GM10266 (cell line): ENCODE data around the gene SLC44A5.
"Not testable (repeated sequence)": the region's sequence is repeated elsewhere in the genome, so short reads cannot be mapped to it uniquely, and the experiment has no call there.

Experiments
- DNase-seq: peaks from one replicate; pipeline ENCODE4 v3.0.0; 2012; ENCODE audit errors: extremely low spot score
- CTCF ChIP-seq: IDR thresholded peaks from 2 replicates; pipeline ENCODE4 v1.5.1; 2012; ENCODE audit warnings: mild to moderate bottlenecking, low read depth; ENCODE audit not compliant: control insufficient read depth, insufficient read depth; ENCODE audit errors: missing control alignments

The SLC44A5 gene

GRCh38 chr1:75188892-75189291 is 422.0 kb downstream of the SLC44A5 start:
- TF ChIP-seq CTCF: no peak
- no peak for DNase-seq

- not testable (repeated sequence) for DNase-seq
These were observed 429.5 kb downstream of the SLC44A5 start for GRCh38 chr1:75181214-75181955.

GRCh38 chr1:75174031-75174760 is 436.7 kb downstream of the SLC44A5 start:
- no peak for TF ChIP-seq CTCF
- no peak for DNase-seq

GRCh38 chr1:75172556-75172955 is 438.4 kb downstream of the SLC44A5 start:
- DNase-seq: no peak
- no peak for TF ChIP-seq CTCF

GRCh38 chr1:75171876-75172275 is 439.0 kb downstream of the SLC44A5 start:
- no peak for DNase-seq
- no peak for TF ChIP-seq CTCF

GRCh38 chr1:75170981-75171380 is 439.9 kb downstream of the SLC44A5 start:
- no peak for TF ChIP-seq CTCF
- no peak for DNase-seq

- DNase-seq: no peak
- TF ChIP-seq CTCF: no peak
These were observed 440.9 kb downstream of the SLC44A5 start for GRCh38 chr1:75170011-75170410.
